Measurements from ENCODE around the gene MIA. TPM values are rescaled to one million over a fixed set of nuclear protein-coding genes. Genes with fewer than 3 reads are reported as not detected.

The MIA gene
- total RNA-seq, 2 donors from 2014 or later: 1.0 to 3.6 TPM

DNA sequence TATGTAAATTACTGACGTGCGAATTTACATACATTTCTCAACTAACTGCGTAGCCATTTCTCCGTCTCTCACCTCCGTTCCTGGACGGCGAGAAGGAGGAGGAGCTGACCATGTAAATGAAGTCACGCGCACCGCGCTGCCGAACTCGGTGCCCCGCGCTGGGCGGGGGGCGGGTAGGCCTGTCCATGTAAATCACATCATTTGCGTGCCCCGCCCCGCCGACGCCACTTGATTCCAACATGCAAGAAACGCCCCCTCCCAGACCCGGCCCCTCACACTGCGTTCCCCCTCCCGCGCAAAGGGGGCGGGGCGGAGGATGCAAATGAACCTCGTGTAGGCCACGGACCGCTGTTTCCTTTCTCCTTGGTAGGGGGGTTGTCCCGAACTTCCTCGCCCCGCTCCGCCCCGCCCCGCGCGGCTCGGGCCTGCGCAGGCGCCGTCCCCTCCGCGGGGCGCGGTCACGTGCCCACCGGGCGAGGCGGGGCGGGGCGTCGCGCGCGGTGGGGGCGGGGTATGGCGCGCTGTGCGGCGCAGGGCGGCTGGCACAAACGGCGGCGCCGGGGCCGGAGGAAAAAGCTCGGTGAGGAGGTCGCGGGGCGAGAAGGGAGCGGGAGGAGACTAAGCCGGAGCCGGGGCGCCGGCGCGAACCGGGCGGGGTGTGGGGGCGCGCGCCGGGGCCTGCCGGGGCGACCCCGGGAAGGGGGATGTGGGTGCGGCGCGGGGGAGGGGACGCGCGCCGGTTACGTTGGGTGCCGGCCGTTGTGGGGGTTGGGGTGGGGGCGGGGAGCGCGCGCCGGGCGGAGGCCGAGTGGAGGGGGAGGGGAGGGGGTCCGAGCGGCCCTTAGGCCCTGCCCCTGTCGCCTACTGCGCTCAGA, 23.6 kb downstream of the MIA start, which contains the start of gene EGLN2:
EGLN2 (plus strand) TSS at position 509 of the 875 bp plus-strand sequence. CDS start 1,382 bp downstream, outside the sequence.
- peaks cover 33% of the 10 kb centered on the region for H3K4me1 ChIP-seq
- intact Hi-C loops (cut with DNase I): no loop called here

GRCh38 chr19:40799558-40800338, 24.4 kb downstream of the MIA start:
- TF ChIP-seq, protein P1, sequence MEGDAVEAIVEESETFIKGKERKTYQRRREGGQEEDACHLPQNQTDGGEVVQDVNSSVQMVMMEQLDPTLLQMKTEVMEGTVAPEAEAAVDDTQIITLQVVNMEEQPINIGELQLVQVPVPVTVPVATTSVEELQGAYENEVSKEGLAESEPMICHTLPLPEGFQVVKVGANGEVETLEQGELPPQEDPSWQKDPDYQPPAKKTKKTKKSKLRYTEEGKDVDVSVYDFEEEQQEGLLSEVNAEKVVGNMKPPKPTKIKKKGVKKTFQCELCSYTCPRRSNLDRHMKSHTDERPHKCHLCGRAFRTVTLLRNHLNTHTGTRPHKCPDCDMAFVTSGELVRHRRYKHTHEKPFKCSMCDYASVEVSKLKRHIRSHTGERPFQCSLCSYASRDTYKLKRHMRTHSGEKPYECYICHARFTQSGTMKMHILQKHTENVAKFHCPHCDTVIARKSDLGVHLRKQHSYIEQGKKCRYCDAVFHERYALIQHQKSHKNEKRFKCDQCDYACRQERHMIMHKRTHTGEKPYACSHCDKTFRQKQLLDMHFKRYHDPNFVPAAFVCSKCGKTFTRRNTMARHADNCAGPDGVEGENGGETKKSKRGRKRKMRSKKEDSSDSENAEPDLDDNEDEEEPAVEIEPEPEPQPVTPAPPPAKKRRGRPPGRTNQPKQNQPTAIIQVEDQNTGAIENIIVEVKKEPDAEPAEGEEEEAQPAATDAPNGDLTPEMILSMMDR (IDR thresholded peaks at IDR 0.05): no peak
- Histone ChIP-seq H3K27ac (peak overlapping the region; percentile 93), H3K4me1 (peaks cover 42% of the 10 kb centered on the region), H3K4me3 (peak overlapping the region; percentile 94), H3K36me3 (no peaks in the 10 kb centered on the region), H3K27me3 (no peaks in the 10 kb centered on the region), H3K9ac (ENCODE audit: low read depth in 2 of 2, low read length in 2 of 2) (peak overlapping the region; percentile 85 to 96), H3K9me3 (no peaks in the 10 kb centered on the region)
- intact Hi-C loops (cut with DNase I): no loop called here
- DNase-seq: peak; percentile 58

More for the DNA sequence above, 23.6 kb downstream of the MIA start, which contains the start of gene EGLN2:
- Histone ChIP-seq H3K36me3 (no peaks in the 10 kb centered on the region), H3K27me3 (no peaks in the 10 kb centered on the region), H3K27ac (peak within 1 kb of the TSS; percentile 93), H3K9me3 (no peaks in the 10 kb centered on the region), H3K9ac (ENCODE audit: low read depth in 2 of 2, low read length in 2 of 2) (peak within 1 kb of the TSS; percentile 85 to 96), H3K4me3 (peak within 1 kb of the TSS; percentile 94)
- DNase-seq: peak; percentile 100
- TF ChIP-seq, protein P1 (IDR thresholded peaks at IDR 0.05): no peak

- no peaks in the 10 kb centered on the region for H3K36me3 ChIP-seq
- no peak for DNase-seq
- TF ChIP-seq, protein P1 (IDR thresholded peaks at IDR 0.05): no peak
- peak overlapping the region; percentile 93 for H3K27ac ChIP-seq
- peak overlapping the region; percentile 94 for H3K4me3 ChIP-seq
- intact Hi-C loops (cut with DNase I): no loop called here
- H3K9ac ChIP-seq (ENCODE audit: low read depth in 2 of 2, low read length in 2 of 2): peak overlapping the region; percentile 85 to 96
- no peaks in the 10 kb centered on the region for H3K9me3 ChIP-seq
- H3K27me3 ChIP-seq: no peaks in the 10 kb centered on the region
- peaks cover 49% of the 10 kb centered on the region for H3K4me1 ChIP-seq
Measured at GRCh38 chr19:40800339-40800996, 25.1 kb downstream of the MIA start.

- Histone ChIP-seq H3K9ac (ENCODE audit: low read depth in 2 of 2, low read length in 2 of 2) (peak overlapping the region; percentile 51 to 85), H3K4me3 (no peak overlapping the region), H3K27ac (peak overlapping the region; percentile 82), H3K27me3 (no peaks in the 10 kb centered on the region), H3K9me3 (no peaks in the 10 kb centered on the region), H3K4me1 (peaks cover 53% of the 10 kb centered on the region), H3K36me3 (no peaks in the 10 kb centered on the region)
- TF ChIP-seq, protein P1 (IDR thresholded peaks at IDR 0.05): no peak
- intact Hi-C loops (cut with DNase I): no loop called here
- no peak for DNase-seq
Measured at GRCh38 chr19:40800997-40801377, 25.7 kb downstream of the MIA start.
